HCT116 (cell line): ENCODE data around the gene AFAP1L2. TPM values are rescaled to one million over a fixed set of nuclear protein-coding genes. Genes with fewer than 3 reads are reported as not detected.

ENCODE experiments used
- ATAC-seq: fragments of 200-7000 bp; cut with Tn5 transposase; 2 replicates; pipeline ENCODE4 v1.9.1; 2020; ENCODE audit warnings: mild to moderate bottlenecking, moderate library complexity
- BruUV-seq: library from RNA; stranded (reverse); fragments of 400-500 nt; replicated peaks from 2 replicates; lab custom pipeline; 2021; lab: Mats Ljungman, UMichigan
- CTCF ChIA-PET: fragments of 300-600 bp; sonication (Branson Sonifier 250); formaldehyde crosslinking; loops from one replicate; lab custom pipeline; 2021; ENCODE audit warnings: antibody characterized with exemption; lab: Charles Lee
- POLR2A ChIA-PET: fragments of 300-600, 350-600 bp; sonication (Branson Sonifier 250); formaldehyde crosslinking; loops from one replicate; lab custom pipeline; 2021; ENCODE audit warnings: antibody characterized with exemption; lab: Charles Lee
- RAD21 ChIA-PET, 2 experiments: fragments of 300-600 bp; sonication (Branson Sonifier 250); formaldehyde crosslinking; loops; one replicate each; lab custom pipeline; 2023; ENCODE audit warnings: low total read pairs in 2 of 2; ENCODE audit not compliant: uncharacterized antibody in 2 of 2, unreplicated experiment in 2 of 2, low non-redundant PET in 1 of 2; lab: Charles Lee
- DNase-seq: peaks from one replicate; pipeline ENCODE4 v3.0.0-alpha.2; 2010; ENCODE audit warnings: low read depth, low spot score
- H2AFZ ChIP-seq: fragments of 200-600 bp; shearing (Covaris generic), sonication (generic); 2 replicates; pipeline ENCODE4 v1.6.1; 2017; ENCODE audit warnings: low read depth, mixed run types, mixed read lengths, antibody characterized with exemption, low read length; ENCODE audit not compliant: poor library complexity, severe bottlenecking
- H3K27ac ChIP-seq: 2 replicates; pipeline ENCODE4 v1.5.1; 2012; ENCODE audit warnings: low read depth, low read length
- H3K27me3 ChIP-seq: fragments of 200-600 bp; sonication (generic); 2 replicates; pipeline ENCODE4 v1.6.1; 2016; ENCODE audit warnings: mixed run types, low read length, mixed read lengths; ENCODE audit not compliant: insufficient read depth
- H3K36me3 ChIP-seq, 2 experiments: fragments of 200-500 bp in 1 of 2; fragments of 200-600 bp in 1 of 2; sonication (Bioruptor generic) in 1 of 2; sonication (generic) in 1 of 2; 2 replicates each; pipeline versions ENCODE4 v1.5.1 to v1.6.1; 2014 to 2016; ENCODE audit warnings: low read length in 2 of 2, inconsistent platforms in 1 of 2, mixed read lengths in 1 of 2, mixed run types in 1 of 2; ENCODE audit not compliant: insufficient read depth in 2 of 2, control insufficient read depth in 1 of 2
- H3K4me1 ChIP-seq, 2 experiments: fragments of 200-600 bp in 1 of 2; sonication (generic) in 1 of 2; 2 replicates each; pipeline versions ENCODE4 v1.5.1 to v1.6.1; 2012 to 2017; ENCODE audit warnings: low read length in 2 of 2, inconsistent platforms in 1 of 2, mild to moderate bottlenecking in 1 of 2, mixed read lengths in 1 of 2, mixed run types in 1 of 2, moderate library complexity in 1 of 2; ENCODE audit not compliant: insufficient read depth in 2 of 2, control insufficient read depth in 1 of 2
- H3K4me2 ChIP-seq: fragments of 200-600 bp; sonication (generic); 2 replicates; pipeline ENCODE4 v1.6.1; 2017; ENCODE audit warnings: mixed run types, low read length, mixed read lengths
- H3K4me3 ChIP-seq, 2 experiments: fragments of 200-600 bp in 1 of 2; sonication (generic) in 1 of 2; replicated peaks in 1 of 2; 2 replicates each; pipeline ENCODE4 v1.5.1; 2011 to 2016; ENCODE audit warnings: low read length in 2 of 2, control low read depth in 1 of 2, low read depth in 1 of 2, mild to moderate bottlenecking in 1 of 2, mixed read lengths in 1 of 2, mixed run types in 1 of 2
- H3K79me2 ChIP-seq: fragments of 200-600 bp; sonication (generic); 2 replicates; pipeline ENCODE4 v1.6.1; 2017; ENCODE audit warnings: mild to moderate bottlenecking, mixed run types, low read length, moderate library complexity, mixed read lengths; ENCODE audit not compliant: insufficient read depth
- H3K9ac ChIP-seq: fragments of 200-600 bp; sonication (generic); 2 replicates; pipeline ENCODE4 v1.6.1; 2016; ENCODE audit warnings: low read length, mixed read lengths
- H3K9me2 ChIP-seq: fragments of 200-600 bp; sonication (generic), shearing (Covaris generic); 2 replicates; pipeline ENCODE4 v1.6.1; 2017; ENCODE audit warnings: mixed run types, mild to moderate bottlenecking, moderate library complexity; ENCODE audit not compliant: insufficient read depth
- H3K9me3 ChIP-seq, 2 experiments: fragments of 200-500 bp in 1 of 2; fragments of 200-600 bp in 1 of 2; sonication (Bioruptor generic) in 1 of 2; sonication (generic) in 1 of 2; 2 replicates each; pipeline ENCODE4 v1.6.1; 2014 to 2017; ENCODE audit warnings: low read length in 2 of 2, mixed read lengths in 2 of 2, inconsistent platforms in 1 of 2, low read depth in 1 of 2, mild to moderate bottlenecking in 1 of 2, mixed run types in 1 of 2, moderate library complexity in 1 of 2; ENCODE audit not compliant: control insufficient read depth in 1 of 2, insufficient read depth in 1 of 2
- H4K20me1 ChIP-seq: fragments of 200-600 bp; sonication (generic), shearing (Covaris generic); 2 replicates; pipeline ENCODE4 v1.6.1; 2017; ENCODE audit warnings: mixed run types, mild to moderate bottlenecking, moderate library complexity; ENCODE audit not compliant: insufficient read depth
- ATF3 ChIP-seq: IDR thresholded peaks from 2 replicates; pipeline ENCODE4 v1.6.1; 2012
- CEBPB ChIP-seq: IDR thresholded peaks from 2 replicates; pipeline ENCODE4 v1.6.1; 2012; ENCODE audit warnings: low read depth
- EGR1 ChIP-seq: IDR thresholded peaks from 2 replicates; pipeline ENCODE4 v1.6.1; 2012; ENCODE audit warnings: low read depth
- ELF1 ChIP-seq: IDR thresholded peaks from 2 replicates; pipeline ENCODE4 v1.6.1; 2012; ENCODE audit warnings: low read depth, borderline replicate concordance
- EZH2 ChIP-seq: fragments of 200-600 bp; sonication (generic); IDR thresholded peaks from 2 replicates; pipeline ENCODE4 v1.6.1; 2017; ENCODE audit warnings: antibody characterized with exemption, mixed run types
- EZH2phosphoT487 ChIP-seq: fragments of 200-600 bp; IDR thresholded peaks from 2 replicates; pipeline ENCODE4 v1.6.1; 2018; ENCODE audit warnings: antibody characterized with exemption, borderline replicate concordance
- JUND ChIP-seq: IDR thresholded peaks from 2 replicates; pipeline ENCODE4 v1.6.1; 2012
- MAX ChIP-seq: IDR thresholded peaks from 2 replicates; pipeline ENCODE4 v1.6.1; 2012
- POLR2A ChIP-seq: IDR thresholded peaks from 2 replicates; pipeline ENCODE4 v1.7.0; 2011; ENCODE audit warnings: borderline replicate concordance; ENCODE audit not compliant: insufficient read depth, insufficient read length; ENCODE audit errors: extremely low read depth
- RAD21 ChIP-seq: IDR thresholded peaks from 2 replicates; pipeline ENCODE4 v1.6.1; 2012; ENCODE audit warnings: low read depth, mild to moderate bottlenecking
- REST ChIP-seq: IDR thresholded peaks from 2 replicates; pipeline ENCODE4 v1.6.1; 2012; ENCODE audit warnings: low read depth
- SIN3A ChIP-seq: IDR thresholded peaks from 2 replicates; pipeline ENCODE4 v1.6.1; 2012; ENCODE audit warnings: low read depth
- SP1 ChIP-seq: IDR thresholded peaks from 2 replicates; pipeline ENCODE4 v1.6.1; 2012; ENCODE audit warnings: low read depth
- SRF ChIP-seq: IDR thresholded peaks from 2 replicates; pipeline ENCODE4 v1.6.1; 2012; ENCODE audit warnings: low read depth
- TCF7L2 ChIP-seq: IDR thresholded peaks from 2 replicates; pipeline ENCODE4 v1.7.0; 2011; ENCODE audit warnings: borderline replicate concordance, inconsistent platforms; ENCODE audit not compliant: insufficient read depth, insufficient read length; ENCODE audit errors: extremely low read depth
- YY1 ChIP-seq: IDR thresholded peaks from 2 replicates; pipeline ENCODE4 v1.6.1; 2011; ENCODE audit warnings: low read length, low read depth, moderate library complexity, mild to moderate bottlenecking; ENCODE audit not compliant: insufficient replicate concordance; ENCODE audit errors: extremely low read depth
- ZBTB33 ChIP-seq: IDR thresholded peaks from 2 replicates; pipeline ENCODE4 v1.6.1; 2011; ENCODE audit warnings: mild to moderate bottlenecking, low read length, moderate library complexity; ENCODE audit not compliant: insufficient replicate concordance; ENCODE audit errors: extremely low read depth
- ZFX ChIP-seq: fragments of 450-650 bp; IDR thresholded peaks from 2 replicates; pipeline ENCODE4 v1.6.1; 2017
- ZNF274 ChIP-seq: fragments of 200-500 bp; sonication (Bioruptor generic); IDR thresholded peaks from 2 replicates; pipeline ENCODE4 v1.6.1; 2014; ENCODE audit warnings: mild to moderate bottlenecking, low read depth, low read length, inconsistent platforms
- intact Hi-C: fragments of 100-400 bp; cut with micrococcal nuclease; formaldehyde crosslinking; loops from 2 replicates; pipeline ENCODE4 v1.10.0; 2022
- total RNA-seq: library from RNA; stranded (reverse); gene quantifications from one replicate; pipeline ENCODE4 v1.2.1, GENCODE V29; 2021; ENCODE audit not compliant: unreplicated experiment
- TF ChIP-seq, protein P1 (sequence below), 3 experiments: fragments of 200-600 bp in 1 of 3; sonication (generic) in 1 of 3; IDR thresholded peaks in 2 of 3; conservative IDR thresholded peaks in 1 of 3; 2 replicates each; pipeline ENCODE4 v1.5.1; 2012 to 2017; ENCODE audit warnings: low read depth in 2 of 3, low read length in 2 of 3, antibody characterized with exemption in 1 of 3, borderline replicate concordance in 1 of 3, control low read depth in 1 of 3, mild to moderate bottlenecking in 1 of 3, mixed read lengths in 1 of 3, mixed run types in 1 of 3, moderate library complexity in 1 of 3; ENCODE audit not compliant: insufficient read depth in 1 of 3

Gene AFAP1L2
- total RNA-seq, 1 experiment from 2014 or later, result 0.93 TPM

GRCh38 chr10:114395366-114396022 is 8.8 kb downstream of the AFAP1L2 start:
- ChIA-PET RAD21 (no interaction called here), POLR2A (no interaction called here), CTCF (no interaction called here)
- Histone ChIP-seq H4K20me1 (no peaks in the 10 kb centered on the region), H3K4me3 (no peak overlapping the region), H3K79me2 (no peaks in the 10 kb centered on the region), H3K9me3 (no peaks in the 10 kb centered on the region), H3K27me3 (peaks cover 80% of the 10 kb centered on the region), H3K4me2 (no peak overlapping the region), H2AFZ (no peak overlapping the region), H3K36me3 (no peaks in the 10 kb centered on the region), H3K27ac (no peak overlapping the region), H3K9me2 (no peaks in the 10 kb centered on the region), H3K9ac (no peak overlapping the region), H3K4me1 (peaks cover 0 to 3% of the 10 kb centered on the region in 2 experiments; a peak in 1 of 4 replicates)
- ATAC-seq, result no peak
- intact Hi-C loops, result no loop called here
- DNase-seq, result no peak
- TF ChIP-seq JUND, result no peak
- TF ChIP-seq SRF, result no peak
- TF ChIP-seq REST, result no peak
- TF ChIP-seq SIN3A, result no peak
- no peak for TF ChIP-seq YY1
- no peak for TF ChIP-seq RAD21
- no peak for TF ChIP-seq ELF1
- TF ChIP-seq ZFX, result no peak
- TF ChIP-seq SP1, result no peak
- TF ChIP-seq, protein P1, sequence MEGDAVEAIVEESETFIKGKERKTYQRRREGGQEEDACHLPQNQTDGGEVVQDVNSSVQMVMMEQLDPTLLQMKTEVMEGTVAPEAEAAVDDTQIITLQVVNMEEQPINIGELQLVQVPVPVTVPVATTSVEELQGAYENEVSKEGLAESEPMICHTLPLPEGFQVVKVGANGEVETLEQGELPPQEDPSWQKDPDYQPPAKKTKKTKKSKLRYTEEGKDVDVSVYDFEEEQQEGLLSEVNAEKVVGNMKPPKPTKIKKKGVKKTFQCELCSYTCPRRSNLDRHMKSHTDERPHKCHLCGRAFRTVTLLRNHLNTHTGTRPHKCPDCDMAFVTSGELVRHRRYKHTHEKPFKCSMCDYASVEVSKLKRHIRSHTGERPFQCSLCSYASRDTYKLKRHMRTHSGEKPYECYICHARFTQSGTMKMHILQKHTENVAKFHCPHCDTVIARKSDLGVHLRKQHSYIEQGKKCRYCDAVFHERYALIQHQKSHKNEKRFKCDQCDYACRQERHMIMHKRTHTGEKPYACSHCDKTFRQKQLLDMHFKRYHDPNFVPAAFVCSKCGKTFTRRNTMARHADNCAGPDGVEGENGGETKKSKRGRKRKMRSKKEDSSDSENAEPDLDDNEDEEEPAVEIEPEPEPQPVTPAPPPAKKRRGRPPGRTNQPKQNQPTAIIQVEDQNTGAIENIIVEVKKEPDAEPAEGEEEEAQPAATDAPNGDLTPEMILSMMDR (IDR thresholded peaks at IDR 0.05 in 2 of 3, conservative IDR thresholded peaks at IDR 0.05 in 1 of 3; ENCODE audit: borderline replicate concordance in 1 of 3, insufficient read depth in 1 of 3, low read depth in 2 of 3, low read length in 2 of 3), result no peak
- no peak for TF ChIP-seq MAX
- no peak for TF ChIP-seq CEBPB
- no peak for TF ChIP-seq ZBTB33
- TF ChIP-seq ZNF274, result no peak
- no peak for TF ChIP-seq EGR1
- TF ChIP-seq EZH2phosphoT487, result no peak
- TF ChIP-seq POLR2A, result no peak
- TF ChIP-seq TCF7L2, result no peak
- no peak for TF ChIP-seq EZH2
- TF ChIP-seq ATF3, result no peak
- BruUV-seq, result no TSS peak
